Stimulated activated CD4-positive, alpha-beta T cell treated with anti-CD3 and anti-CD28 coated beads, Interleukin-2, amount 100 ng/mL, for 4 hours (primary cell): ENCODE measurements around the gene CBX7.

Experiments
- DNase-seq: peaks from one replicate; pipeline ENCODE4 v3.0.0-alpha.2; 2020; ENCODE audit warnings: low read depth

CBX7 gene

DNA sequence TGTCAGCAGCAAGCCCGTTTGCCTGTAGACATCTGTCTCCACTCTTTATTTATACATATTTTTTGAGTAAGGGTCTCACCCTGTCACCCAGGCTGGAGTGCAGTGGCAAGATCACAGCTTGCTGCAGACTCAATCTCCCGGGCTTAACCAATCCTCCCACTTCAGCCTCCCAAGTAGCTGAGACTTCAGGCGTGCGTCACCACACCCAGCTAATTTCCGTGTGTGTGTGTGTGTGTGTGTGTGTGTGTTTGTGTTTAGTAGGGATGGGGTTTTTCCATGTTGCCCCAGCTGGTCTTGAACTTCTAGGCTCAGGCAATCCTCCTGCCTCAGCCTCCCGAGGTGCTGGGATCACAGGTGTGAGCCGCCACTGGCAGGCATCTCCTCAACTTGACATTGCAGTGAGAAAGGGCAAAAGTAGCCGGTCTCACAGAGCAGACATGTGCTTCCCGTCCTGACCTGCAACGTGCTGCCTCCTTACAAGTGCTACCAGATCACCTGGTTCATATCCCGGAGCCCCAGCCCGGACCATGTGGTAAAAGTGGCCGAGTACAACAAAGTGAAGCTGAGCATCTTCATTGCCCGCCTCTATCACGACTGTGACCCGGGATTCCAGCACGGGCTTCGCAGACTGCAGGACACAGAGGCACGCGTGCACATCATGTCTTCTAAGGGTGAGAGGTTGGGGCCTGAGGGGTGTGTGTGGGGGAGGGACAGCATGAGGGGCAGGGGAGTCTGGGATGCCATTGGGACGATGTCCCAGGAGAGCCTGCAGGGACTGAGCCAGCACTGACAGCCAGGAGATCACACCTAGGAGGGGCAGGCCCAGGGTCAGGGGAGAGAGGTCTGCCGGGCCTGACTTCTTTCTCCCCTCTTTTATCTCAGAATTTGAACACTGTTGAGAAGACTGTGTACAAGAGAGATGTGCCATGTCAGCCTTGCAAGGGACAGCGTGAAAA lies 61.1 kb downstream of the CBX7 start:
- no peak for DNase-seq

DNA sequence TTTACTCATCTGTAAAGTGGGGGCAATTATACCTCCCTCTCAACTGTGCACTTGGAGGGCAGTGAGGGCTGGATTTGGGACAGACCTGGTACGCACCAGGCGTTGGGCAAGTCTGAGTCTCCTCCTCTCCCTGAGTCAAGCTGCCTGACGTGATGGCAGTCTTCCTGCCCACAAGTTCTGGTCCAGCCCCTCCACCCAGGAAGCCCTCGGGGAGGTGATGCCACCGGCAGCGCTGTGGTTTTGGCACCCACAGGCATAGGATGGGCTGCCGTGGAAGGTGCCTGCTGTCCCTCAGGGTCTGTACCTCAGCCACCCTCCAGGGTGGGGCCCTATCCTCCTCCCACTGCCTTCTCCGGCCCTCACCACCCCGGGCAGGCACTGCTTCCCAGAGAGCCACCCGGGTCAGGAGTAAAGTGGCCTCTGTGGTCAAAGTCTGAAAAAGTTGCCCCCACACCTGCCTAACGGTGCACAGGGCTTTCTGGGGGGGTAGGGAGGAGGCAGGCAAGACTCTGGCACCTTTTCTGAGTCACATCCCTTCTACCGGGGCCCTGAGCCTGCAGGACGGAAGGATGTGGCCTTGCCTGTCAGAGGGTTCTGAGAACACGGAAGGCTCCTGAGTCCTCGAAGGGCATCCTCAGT lies 61.9 kb downstream of the CBX7 start:
- DNase-seq, result peak; percentile 53

DNA sequence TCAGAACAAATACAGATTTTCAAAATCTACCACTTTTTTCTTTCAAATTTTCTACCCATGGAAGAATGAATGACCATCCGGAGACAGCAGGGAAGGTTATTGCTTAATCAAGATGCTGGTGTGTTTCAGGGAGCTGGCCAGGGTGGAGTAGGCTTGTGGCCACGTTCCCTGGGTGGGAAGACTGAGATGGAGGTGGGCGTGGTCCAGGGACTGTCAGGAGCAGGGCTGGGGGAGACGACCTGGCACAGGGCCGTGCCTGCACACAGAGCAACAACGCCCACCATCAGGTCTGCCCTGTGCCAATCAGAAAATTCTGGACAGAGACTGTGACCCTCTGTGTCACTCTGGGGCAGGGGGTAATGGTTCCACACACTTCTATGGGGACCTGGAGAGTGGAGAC lies 62.6 kb downstream of the CBX7 start:
- no peak for DNase-seq

DNA sequence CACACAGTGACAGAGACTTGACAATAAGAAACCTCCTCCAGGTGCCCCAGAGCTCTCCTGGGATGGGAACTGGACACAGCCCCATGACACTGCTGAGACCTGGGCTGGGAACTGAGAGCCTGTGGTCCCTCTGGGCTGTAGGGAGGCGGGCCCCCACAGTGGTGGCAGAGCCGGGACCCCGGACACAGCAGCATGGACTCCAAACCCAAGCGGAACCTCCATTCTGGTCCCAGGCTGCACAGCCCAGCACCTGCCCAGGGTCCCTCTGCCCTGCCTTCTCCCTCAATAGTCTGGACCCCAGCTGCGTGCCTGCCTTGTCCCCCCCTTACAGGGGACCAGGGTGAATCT lies 63.8 kb downstream of the CBX7 start:
- DNase-seq, result no peak

DNA sequence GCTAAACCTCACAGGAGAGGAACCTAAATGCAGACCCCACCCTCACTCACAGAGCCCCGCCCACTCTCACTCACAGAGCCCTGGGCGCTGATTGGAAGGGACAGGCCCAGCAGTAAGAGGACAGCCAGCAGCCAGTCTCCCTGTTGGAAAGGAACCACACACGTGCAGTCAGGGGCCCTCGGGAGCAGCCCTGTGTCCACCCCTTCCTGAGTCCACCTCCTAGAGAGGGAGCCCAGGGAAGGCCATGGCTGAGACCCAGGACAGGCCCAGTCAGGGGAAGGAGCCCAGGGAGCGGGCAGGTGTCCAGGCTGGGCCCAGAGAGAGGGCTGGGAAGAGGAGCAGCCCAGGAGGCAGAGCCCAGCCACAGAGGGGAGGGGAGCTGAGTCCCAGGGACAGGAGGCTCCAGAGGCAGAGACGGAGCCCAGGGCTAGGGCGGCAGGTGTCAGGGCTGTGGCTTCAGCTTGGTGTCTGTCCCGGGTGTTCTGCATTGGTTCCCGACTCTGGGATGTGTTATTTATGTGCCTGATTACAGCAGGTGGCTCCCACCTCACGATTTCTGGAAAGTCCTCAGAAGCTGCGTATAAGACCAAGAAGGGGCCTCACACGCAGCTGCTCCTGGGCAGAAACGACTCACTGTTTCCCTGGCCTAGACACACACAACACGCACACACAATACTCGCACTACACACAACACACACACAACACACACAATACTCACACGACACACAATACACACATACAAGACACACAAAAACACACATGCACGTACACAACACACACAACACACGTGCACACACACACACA lies 64.4 kb downstream of the CBX7 start:
- DNase-seq, result no peak

DNA sequence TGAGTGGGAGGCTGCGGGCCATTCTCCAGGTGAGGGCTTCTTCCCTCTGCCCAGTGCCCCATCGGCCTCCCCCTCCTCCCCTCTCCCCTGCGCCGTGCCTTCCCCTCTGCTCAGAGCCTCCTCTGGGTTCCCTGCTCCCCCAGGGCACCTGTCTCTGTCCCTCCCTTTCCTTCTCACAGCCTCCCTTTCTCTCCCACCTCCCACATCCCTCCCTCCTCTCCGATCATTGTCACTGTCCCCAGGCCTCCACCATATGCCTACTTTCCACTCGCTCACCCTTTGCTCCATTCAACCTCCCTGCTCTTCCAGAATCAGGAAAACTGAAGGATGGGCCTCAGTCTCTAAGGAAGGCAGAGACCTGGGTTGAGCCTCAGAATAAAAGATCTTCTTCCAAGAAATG lies 65.4 kb downstream of the CBX7 start:
- no peak for DNase-seq

DNA sequence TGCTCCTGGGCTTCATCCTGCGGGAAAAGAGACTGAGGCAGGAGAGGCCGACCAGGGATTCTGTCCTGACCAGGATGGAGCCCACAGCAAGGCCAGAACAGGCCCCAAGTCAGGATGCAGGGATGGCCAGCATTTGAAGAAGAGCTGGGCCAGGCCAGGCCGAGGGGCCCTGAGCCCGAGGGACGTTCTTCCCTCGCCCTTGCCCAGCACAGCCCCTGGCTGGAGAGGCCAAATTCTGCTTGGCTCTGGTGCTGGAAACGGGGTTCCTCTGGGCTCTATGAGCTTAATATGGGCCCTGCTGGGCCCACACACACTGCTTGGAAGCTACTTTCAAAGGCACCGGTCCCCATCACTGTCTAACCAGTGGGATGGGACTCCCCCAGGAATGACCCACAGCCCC lies 67.8 kb downstream of the CBX7 start:
- DNase-seq, result no peak

DNA sequence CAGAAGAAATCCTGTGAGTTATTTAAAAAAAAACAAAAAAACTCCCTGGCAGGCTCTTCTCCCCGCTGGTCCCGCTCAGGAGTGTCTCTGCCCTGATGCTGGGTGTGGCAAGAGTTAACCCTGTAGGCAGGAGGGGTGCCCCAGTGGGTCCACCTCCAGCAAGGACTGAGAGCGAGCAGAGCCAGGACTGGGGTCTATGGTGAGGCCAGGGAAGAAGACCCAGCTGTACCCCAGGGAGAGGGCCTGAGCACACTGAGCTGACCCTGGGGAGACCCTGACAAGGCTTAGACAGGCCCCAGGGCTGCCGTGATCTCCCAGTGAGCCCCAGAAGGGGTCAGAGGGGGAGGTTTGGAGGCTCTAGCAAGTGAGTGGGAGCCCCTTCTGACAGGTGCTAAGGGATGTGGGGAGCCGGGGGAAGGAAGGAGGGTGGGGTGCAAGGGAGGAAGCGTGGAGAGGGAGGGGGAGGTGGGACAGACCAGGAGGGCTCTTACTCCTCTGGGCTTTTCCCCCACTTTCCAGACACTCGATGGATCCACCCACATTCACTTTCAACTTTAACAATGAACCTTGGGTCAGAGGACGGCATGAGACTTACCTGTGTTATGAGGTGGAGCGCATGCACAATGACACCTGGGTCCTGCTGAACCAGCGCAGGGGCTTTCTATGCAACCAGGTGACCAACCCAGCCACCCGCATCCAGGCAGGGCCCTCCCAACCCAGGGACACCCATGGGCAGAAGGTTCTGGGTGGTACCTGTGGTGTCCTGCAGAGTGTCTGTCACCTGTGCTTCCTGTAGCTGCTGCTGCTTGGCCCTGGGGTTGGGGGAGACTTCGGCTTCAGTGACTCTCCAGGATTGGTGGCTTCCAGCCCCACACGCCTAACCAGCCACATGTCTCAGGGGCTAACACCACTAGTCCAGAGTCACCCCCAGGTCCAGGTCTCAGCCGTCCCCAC lies 69.0 kb downstream of the CBX7 start:
- no peak for DNase-seq

DNA sequence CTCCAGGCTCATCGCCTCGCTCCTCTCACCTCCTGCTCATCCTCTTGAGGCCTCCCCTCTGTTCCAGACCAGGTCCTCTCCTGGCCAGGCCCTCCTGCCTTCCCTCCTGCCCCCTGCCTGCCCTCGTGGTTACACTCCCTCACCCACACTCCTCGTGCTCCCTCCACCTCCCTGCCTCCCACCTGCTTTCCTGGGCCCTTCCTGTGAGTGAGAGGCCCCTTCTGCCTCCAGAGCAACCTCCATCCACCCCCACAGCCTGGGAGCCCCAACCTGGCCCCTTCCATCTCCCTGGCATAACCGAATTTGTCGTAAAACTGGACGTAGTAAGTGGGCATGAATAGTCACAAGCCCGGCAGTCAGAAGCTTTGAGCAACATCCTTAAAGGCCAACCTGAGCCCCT lies 70.9 kb downstream of the CBX7 start:
- no peak for DNase-seq

DNA sequence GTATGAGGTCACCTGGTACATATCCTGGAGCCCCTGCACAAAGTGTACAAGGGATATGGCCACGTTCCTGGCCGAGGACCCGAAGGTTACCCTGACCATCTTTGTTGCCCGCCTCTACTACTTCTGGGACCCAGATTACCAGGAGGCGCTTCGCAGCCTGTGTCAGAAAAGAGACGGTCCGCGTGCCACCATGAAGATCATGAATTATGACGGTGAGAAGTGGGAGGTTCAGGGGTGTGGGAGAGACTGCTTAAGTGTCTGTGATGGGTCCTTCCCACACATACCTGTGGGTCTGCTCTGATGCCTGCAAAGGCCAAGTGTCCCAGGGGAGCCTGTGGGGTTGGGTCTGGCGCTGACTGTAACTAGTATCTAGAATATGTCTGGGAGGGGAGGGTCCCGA lies 71.5 kb downstream of the CBX7 start:
- DNase-seq, result no peak
